HG03066 (cell line): Measurements from ENCODE around the gene CELSR2.
"Not testable (repeated sequence)": the region's sequence is repeated elsewhere in the genome, so short reads cannot be mapped to it uniquely, and the experiment has no call there.

Experiments used
- ATAC-seq: cut with Tn5 transposase; IDR thresholded peaks from one replicate; pipeline ENCODE4 v1.9.1; 2021; ENCODE audit warnings: low read depth; ENCODE audit not compliant: unreplicated experiment

The CELSR2 gene

DNA sequence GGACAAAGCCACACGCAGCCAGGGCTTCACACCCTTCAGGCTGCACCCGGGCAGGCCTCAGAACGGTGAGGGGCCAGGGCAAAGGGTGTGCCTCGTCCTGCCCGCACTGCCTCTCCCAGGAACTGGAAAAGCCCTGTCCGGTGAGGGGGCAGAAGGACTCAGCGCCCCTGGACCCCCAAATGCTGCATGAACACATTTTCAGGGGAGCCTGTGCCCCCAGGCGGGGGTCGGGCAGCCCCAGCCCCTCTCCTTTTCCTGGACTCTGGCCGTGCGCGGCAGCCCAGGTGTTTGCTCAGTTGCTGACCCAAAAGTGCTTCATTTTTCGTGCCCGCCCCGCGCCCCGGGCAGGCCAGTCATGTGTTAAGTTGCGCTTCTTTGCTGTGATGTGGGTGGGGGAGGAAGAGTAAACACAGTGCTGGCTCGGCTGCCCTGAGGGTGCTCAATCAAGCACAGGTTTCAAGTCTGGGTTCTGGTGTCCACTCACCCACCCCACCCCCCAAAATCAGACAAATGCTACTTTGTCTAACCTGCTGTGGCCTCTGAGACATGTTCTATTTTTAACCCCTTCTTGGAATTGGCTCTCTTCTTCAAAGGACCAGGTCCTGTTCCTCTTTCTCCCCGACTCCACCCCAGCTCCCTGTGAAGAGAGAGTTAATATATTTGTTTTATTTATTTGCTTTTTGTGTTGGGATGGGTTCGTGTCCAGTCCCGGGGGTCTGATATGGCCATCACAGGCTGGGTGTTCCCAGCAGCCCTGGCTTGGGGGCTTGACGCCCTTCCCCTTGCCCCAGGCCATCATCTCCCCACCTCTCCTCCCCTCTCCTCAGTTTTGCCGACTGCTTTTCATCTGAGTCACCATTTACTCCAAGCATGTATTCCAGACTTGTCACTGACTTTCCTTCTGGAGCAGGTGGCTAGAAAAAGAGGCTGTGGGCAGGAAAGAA is 25.5 kb downstream of the CELSR2 start:
- no peak for ATAC-seq

DNA sequence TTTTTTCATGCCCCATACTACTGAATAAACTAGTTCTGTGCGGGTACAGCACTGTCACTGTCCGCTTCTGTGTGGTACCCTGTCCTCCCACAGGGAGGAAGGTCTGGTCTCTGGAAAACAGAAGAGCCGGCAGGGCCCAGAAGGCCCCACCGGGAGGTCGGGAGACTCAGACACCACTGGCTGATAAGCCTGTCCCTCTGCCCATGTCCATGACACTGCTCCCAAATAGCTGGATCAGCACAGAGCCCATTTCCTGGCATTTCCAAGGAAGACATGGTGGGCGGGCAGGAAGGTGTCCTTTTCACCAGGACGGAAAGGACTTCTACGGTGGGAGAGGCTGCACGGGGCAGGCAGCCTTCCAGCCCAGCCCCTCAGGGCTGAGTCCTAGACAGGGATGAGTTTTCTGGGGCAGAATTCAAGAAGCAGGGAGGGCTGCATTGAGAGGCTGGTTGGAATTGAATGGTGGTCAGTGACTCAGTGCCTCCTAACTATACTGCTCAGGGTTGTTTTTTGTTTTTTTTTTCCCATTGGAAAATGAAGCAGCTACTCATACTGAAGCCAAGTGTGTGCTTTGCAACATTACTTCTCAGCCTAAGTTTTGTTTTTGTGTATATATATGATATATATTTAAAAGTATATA is 26.5 kb downstream of the CELSR2 start:
- no peak for ATAC-seq

DNA sequence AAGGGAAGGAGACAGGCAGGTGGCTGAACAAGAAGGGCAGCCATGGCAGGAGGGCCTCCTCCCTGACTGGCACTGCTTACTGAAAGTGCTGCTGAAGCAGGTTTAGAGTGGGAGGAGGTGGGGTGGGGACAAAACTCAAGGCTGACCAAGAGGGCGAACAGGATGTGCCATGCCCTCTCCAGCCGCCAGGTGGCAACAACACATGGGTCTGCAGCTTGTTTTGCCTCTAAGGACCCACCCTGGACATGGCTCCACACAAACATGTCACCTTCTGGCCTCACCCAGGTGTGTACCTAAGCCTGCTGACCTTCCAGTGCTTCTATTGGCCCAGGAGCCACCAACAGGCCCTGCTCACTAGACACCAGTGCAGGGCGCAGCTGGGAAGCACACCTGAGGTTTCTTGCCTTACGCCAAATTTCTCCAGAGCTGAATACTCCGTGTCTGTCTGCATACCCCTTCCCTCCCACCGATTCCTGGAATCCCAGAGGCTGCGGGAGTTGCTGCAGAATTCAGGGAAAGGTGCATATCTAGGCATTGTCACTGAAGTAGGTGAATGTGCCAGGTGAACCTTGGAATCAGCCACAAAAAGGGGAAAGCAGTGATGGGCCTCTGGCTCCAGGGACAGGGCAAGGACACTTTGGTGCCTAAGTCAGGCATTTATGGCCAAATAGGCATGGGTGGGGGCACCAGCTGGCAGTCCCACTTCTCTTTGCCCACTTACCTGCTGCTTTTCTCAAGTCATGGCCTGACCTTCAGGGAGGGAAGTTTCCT is 28.3 kb downstream of the CELSR2 start:
- ATAC-seq = peak; percentile 65

DNA sequence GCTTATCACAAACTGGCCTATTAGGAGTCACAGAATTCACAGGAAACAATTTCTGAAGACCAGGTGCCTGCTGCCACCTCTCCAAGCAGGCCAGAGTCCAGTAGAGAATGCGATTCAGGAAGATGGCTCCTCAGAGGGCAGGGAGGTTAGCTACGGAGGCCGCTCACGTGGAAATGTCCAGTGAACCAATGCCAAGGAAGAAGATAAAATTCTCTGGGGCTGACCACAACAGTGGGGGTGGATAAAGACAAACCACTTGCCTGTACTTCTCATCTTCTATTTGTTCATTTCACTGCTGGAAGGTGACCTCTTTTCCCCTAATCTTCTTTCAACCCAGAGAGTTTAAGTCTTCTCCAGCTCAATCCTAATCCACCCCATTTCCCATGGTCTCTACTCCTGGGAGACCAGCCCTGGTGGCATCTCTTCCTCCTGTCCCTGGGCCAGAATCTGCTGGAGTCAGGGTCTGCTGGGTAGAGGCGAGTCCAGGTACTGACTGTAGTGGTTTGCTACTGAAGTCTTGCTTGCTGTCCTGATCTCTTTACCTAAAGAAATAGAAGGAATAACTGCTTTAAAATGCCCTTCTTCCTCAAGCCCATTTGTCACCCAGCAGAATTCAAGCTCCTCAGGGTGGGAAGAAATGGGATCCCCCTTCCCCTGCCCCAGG is 30.4 kb downstream of the CELSR2 start:
- ATAC-seq = no peak

DNA sequence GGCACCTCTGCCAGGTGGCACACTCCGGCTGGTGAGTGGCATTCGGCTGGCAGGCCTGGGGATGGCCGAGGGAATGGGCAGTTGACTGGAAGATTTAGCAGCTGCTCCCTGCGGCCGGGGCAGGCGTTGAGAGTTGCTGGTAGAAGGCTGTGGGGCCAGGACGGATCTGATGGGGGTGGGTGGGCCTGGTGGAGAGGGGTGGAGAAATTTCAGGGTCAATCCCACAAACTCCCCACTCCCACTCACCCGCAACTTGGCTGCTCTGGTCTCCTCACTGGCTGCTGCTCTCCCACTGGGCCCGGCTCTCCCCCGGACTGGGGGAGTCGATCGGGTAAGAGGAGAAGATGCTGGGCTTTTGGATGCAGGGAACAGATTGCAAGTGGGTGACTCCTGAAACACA is 31.5 kb downstream of the CELSR2 start:
- ATAC-seq = no peak

DNA sequence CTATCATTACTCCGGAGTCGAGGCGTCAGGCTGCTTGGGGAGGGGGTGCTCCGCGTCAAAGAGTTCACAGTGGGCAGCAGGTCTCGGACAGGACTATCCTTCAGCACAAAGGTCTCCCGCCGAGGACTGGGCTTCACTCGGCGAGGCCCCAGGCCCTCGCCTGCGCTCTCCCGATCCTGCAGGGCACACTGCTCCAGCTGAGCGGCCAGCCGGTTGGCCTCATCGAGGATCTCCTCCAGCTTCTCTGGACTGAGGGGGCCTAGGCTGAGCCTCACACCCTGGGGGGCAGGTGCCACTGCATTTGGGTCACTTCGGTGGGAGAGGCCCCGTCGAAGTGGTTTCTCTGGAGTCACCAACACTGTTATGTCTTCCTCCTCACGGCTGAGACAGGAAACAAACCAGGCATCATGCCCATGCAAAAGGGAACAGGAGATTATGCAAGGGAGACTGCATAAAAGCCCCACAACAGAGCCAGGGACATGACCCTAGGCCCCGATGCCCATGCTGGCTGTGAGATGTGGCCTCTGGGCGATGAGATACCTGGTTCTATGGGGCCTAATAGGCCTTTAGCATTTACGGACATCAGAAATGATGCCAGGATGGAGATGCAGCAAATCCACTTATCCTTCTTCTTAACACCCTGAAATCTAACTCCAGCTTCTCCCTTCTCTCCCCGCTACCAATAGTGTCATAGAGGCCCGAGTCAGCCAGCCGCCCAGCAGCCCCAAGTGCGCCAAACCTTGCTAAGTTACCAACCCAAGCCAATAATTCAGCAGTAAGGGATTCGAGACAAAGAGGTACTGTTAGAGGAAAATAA is 32.5 kb downstream of the CELSR2 start:
- no peak for ATAC-seq

DNA sequence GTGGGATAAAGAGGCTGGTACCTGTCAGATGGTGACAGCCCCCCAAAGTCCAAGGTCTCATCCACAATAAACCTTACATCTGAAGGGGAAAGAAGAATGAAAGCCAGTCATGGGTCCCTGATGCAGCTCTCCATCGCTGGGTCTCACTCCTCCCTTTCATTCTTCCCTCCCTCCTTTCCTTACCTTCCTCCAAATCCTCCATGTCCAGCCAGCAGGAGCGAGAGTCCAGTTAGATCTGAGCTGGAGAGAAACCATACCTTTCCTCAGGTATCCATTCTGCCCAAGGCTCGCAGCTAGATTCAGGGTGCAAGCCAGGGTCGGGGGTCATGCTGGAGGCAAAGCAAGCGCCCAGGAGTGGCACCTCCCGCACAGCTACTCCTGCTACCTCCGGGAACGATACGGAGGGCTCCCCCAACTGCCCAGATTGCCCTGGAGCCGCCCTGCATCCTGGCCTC is 33.2 kb downstream of the CELSR2 start:
- ATAC-seq = no peak

DNA sequence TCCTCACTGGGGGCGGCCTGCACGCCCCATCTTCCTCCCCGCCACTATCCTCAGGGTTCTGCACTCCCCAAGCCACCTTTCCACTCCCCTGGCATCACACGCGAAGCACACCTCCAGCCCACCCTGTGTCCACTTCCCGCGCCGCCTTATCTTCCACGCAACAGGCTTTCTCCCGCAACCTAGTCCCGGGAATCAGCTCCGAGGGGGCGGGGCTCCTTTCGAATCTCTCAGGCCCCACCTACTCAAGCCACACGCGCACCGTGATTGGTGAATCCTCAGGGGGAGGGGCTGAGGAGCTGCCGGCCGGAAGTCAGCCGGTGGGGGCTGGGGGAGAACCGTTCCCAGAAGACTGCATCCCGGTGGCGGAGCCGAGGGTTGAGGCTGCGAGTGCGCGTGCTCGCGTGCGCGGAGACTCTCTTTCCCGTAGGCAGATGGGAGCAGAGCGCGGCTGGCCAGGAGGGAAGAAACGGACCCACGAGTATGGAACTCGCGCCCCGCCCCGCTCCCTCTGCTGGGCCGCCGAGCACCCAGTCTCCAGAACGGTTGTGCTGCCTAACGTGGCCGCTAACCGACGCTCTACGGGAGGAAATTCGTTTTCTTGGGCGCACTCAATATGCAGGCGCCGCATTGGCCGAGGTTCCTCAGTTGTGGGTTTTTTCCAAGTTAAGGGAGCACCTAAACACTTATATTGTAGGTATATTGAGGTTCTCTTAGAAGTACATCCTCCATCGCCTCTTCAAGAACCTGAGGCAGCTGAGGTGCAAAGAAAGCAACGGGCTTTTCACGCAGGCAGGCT is 33.8 kb downstream of the CELSR2 start, which contains the start of gene PSRC1:
PSRC1 (minus strand) TSS at position 194 of the 796 bp plus-strand sequence.
- ATAC-seq = peak; percentile 97

DNA sequence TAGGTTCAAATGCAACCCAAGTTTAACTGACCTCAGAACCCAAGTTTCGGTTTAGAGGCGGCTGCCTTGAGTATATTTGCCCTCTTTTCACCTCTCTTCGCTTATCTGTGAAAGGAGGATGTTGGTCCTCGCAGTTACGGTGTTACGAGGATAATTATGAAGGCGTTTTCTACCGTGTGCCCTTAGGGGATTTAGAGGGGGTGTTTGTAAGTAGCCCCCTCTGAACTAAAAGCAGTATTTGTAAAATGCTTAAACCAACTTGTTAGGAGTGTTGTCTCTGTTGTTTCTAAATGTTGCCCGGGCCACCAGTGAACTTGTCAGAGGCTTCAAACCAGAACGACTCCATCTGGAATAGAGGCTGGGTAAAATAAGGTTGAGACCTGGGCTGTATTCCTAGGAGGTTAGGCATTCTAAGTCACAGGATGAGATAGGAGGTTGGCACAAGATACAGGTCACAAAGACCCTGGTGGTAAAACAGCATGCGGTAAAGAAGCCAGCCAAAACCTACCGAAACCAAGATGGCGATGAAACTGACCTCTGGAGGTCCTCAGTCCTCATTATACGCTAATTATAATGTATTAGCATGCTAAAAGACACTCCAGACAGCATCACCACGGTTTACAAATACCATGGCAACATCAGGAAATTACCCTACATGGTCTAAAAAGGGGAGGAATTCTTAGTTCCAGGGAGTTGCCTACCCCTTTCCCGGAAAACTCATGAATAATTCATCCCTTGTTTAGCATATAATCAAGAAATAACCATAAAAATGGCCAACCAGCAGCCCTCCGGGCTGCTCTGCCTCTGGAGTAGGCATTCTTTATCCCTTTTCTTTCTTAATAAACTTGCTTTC is 34.6 kb downstream of the CELSR2 start:
- no peak for ATAC-seq

DNA sequence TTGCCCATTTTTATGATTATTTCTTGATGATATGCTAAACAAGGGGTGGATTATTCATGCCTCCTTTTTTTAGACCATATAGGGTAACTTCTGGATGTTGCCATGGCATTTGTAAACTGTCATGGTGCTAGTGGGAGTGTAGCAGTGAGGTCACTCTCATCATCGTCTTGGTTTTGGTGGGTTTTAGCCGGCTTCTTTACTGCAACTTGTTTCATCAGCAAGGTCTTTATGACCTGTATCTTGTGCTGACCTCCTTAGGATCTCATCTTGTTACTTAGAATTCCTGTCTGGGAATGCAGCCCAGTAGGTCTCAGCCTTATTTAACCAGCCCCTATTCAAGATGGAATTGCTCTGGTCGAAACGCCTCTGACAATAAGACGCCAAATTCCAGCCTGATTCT is 37.4 kb downstream of the CELSR2 start:
- ATAC-seq = not testable (repeated sequence)

DNA sequence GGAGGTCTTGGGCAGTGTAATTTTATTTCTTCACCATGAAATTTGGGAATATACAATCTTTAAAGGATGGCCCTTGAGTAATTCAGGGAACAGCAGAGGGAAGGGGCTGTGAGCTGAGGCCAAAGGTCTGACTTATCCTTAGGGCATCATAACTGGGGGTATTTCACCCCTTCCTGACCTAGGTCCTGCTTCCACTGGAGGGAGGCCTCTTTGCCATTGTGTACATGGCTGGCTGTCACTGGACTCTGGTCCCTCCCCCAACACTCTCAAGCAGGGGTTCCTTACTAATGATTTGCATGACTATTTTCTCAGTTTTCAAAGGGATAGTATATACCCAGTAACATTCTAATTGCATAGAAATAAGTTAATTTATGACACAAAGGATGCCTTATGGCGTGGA is 40.8 kb downstream of the CELSR2 start:
- ATAC-seq = no peak

DNA sequence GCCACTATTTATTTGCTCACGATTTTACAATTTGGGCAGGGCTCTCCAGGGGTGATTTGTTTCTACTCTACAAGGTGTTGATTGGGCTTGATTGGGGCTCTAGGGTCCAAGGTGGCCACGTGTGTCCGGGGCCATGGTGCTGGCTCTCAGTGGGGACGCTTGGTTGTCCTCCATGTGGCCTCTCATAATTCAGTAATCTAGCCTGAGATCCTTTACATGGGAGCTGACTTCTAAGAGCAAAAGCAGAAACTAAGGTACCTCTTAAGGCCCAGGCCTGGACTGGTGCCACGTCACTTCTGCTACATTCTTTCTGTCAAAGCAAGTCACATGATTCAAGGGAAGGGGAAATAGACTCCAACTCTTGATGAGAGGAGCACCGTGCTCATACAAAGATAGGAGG is 41.7 kb downstream of the CELSR2 start:
- ATAC-seq = no peak

DNA sequence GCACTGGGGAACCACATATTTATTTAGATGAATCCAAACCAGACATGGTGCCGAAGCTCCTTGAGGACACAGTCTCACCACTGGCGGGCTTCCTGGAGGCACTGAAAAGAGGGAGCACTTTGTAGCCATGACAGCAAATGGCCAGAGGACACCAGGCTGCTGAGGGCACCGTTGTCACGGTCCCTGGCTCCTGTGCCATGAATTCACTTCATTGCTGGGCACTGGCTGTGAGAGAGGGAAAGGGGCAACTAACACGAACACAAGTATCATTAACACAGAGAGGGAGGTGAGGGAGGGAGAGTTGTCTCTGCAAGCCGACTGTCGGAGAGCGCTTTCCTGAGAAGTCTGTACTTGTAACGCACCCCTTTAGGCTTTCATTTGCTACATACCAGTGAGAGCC is 43.0 kb downstream of the CELSR2 start:
- no peak for ATAC-seq

DNA sequence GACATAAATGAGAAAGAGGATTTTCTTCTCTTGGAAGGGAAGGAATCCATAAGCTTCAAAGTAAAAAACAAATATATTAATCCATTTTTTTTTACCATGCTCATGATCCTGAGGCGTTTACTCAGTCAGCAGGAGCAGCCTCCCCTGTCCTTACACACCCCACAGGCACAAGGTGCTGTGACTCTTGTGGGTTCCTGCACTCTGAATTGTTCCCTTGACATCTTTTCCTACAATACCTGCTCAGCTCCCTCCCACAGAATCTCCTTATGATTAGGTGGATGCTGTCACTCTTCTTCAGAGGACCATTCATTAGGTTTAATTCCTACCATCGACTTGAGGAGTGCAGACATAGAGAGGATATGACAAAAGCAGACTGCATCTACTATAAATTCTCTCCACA is 43.7 kb downstream of the CELSR2 start:
- ATAC-seq = no peak

DNA sequence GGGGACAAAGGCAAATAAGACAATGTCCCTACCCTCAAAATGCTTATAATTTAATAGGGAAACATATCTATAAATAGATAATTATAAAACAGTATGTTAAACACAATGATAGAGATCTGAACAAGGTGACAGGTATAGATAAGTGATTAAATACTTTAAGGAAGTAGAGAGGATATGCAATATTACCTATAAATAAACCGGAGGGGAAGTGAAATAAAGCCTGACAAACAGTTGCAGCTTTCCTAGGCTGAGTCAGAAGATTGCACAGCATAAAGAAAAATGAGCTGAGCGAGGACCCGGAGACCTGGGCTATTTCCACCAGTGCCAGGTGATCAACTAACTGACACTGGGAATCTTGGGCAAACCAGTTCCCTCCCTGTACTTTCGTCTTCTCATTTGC is 45.1 kb downstream of the CELSR2 start:
- no peak for ATAC-seq

DNA sequence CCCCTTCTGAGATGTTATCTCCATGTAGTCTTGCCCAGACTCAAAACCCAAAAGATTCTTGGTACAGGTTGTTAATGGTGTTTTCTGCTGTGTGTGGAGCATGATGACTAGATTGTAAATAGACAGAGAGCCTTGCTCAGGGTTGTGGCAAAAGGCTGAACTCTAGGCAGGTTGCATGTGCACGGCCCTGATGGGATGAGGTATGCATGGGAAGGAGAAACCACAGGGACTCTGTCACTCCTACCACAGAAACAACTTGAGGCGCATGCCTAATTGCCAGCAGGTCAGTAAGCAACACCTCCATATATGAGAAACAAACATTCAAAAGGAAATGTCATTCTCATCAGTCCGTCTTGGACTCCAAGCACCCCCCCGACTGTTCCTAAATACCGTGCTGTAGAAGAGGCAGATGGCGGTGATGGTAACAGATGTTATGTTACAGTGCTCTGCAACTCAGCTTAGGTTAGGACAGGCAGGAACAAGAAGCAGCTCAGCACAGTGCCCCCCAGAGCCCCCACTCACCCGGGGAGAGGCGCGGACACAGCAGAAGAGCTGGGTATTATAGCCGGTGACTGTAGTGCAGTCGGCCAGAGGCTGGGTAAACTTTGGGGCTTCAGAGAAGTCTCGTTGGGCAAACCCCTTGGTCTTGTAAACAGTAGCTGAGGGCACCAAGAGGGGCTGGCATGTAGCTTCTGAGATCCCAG is 46.5 kb downstream of the CELSR2 start:
- no peak for ATAC-seq

DNA sequence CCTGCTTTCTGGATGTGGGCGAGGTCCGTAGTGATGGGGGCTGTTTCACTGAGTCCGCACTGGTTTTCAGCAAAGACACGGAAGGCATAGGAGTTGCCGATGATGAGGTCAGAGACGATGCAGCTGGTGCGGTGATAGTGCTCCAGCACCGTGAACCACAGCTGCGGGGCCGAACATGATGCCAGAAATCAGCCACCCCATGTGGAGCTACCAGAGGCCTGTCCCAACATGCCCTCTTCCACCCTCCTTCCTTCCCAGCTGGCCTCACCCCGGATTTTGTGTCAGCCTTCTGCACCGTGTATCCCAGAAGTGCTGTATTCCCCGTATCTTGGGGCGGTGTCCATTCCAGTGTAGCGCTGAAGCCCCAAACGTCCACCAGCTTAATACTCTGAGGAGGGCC is 47.4 kb downstream of the CELSR2 start:
- ATAC-seq = no peak
